ENCODE measurements around the gene CHMP2A. TPM values are rescaled to one million over a fixed set of nuclear protein-coding genes. Genes with fewer than 3 reads are reported as not detected.

Gene CHMP2A
- total and polyA plus RNA-seq, 10 of the 15 experiments (the other 5 are each of a cell fraction or from before 2014, with no cell fraction given) = 69.5 to 172 (median 109) TPM

- TF ChIP-seq E4F1 (IDR thresholded peaks at IDR 0.05; ENCODE audit: borderline replicate concordance, partially characterized antibody) (peak; percentile 21), IKZF1 (conservative IDR thresholded peaks at IDR 0.05) (peak; percentile 86), ZNF274 (IDR thresholded peaks at IDR 0.05; ENCODE audit: insufficient read depth, insufficient read length) (no peak), ZNF687 (IDR thresholded peaks at IDR 0.05) (peak; percentile 95), RELB (IDR thresholded peaks at IDR 0.05; ENCODE audit: low read depth) (peak; percentile 83), PML (IDR thresholded peaks at IDR 0.05; ENCODE audit: low read length) (peak; percentile 93; the same call in 1 of the 2 replicates), TCF3 (IDR thresholded peaks at IDR 0.05; ENCODE audit: borderline replicate concordance, insufficient read depth, low read depth, low read length) (peak; percentile 65; the same call in 1 of the 2 replicates), DPF2 (IDR thresholded peaks at IDR 0.05) (peak; percentile 65; the same call in 1 of the 2 replicates), CREB1 (IDR thresholded peaks at IDR 0.05; ENCODE audit: low read depth) (peak; percentile 94), LARP7 (IDR thresholded peaks at IDR 0.05) (peak; percentile 84), CBX3 (IDR thresholded peaks at IDR 0.05; ENCODE audit: borderline replicate concordance, low read depth) (no peak), CREM (IDR thresholded peaks at IDR 0.05; ENCODE audit: low read depth) (peak; percentile 85), NBN (IDR thresholded peaks at IDR 0.05) (peak; percentile 100), KDM1A (IDR thresholded peaks at IDR 0.05; ENCODE audit: borderline replicate concordance) (no peak), BMI1 (IDR thresholded peaks at IDR 0.05; ENCODE audit: borderline replicate concordance) (no peak), EP300 (IDR thresholded peaks at IDR 0.05; ENCODE audit: borderline replicate concordance in 1 of 2, control insufficient read depth in 1 of 2, low read depth in 2 of 2, low read length in 2 of 2) (peak in 1 of 2 experiments; percentile 39; a peak in 1 of 4 replicates), CEBPZ (IDR thresholded peaks at IDR 0.05; ENCODE audit: low read depth, low read length) (no peak), STAT3 (IDR thresholded peaks at IDR 0.05; ENCODE audit: low read depth, low read length) (no peak), RB1 (IDR thresholded peaks at IDR 0.05; ENCODE audit: borderline replicate concordance) (peak; percentile 97)
Observed at GRCh38 chr19:58543826-58544590, 10.9 kb downstream of the CHMP2A start, which contains the start of gene TRIM28 (continued).

Measured in GM12878 (cell line).